IPS DF 19.7 (cell line): Measurements from ENCODE around the gene NCAM1.
"Not testable (repeated sequence)": the region's sequence is repeated elsewhere in the genome, so short reads cannot be mapped to it uniquely, and the experiment has no call there.

Source experiments
- DNase-seq: peaks from one replicate; pipeline ENCODE4 v3.0.0-alpha.2; 2013; ENCODE audit warnings: low read depth, low spot score

Gene NCAM1

GRCh38 chr11:112961146-112961668 lies at the start of gene NCAM1:
Gene NCAM1, plus strand, starts transcription at chr11:112961420.
- peak; percentile 91 for DNase-seq

- DNase-seq, result peak; percentile 33
Measured at GRCh38 chr11:112922606-112923005, 38.6 kb upstream of the NCAM1 start.

- DNase-seq, result not testable (repeated sequence)
Measured at GRCh38 chr11:112924836-112925235, 36.4 kb upstream of the NCAM1 start.

- DNase-seq, result no peak
Measured at GRCh38 chr11:112925516-112926310, 35.5 kb upstream of the NCAM1 start.

- DNase-seq, result no peak
Measured at GRCh38 chr11:112928136-112928535, 33.1 kb upstream of the NCAM1 start.

- DNase-seq, result no peak
Measured at GRCh38 chr11:112929432-112929831, 31.8 kb upstream of the NCAM1 start.

GRCh38 chr11:112931703-112932102 lies 29.5 kb upstream of the NCAM1 start:
- DNase-seq, result no peak

GRCh38 chr11:112932593-112932992 lies 28.6 kb upstream of the NCAM1 start:
- no peak for DNase-seq

GRCh38 chr11:112933970-112934369 lies 27.2 kb upstream of the NCAM1 start:
- no peak for DNase-seq

GRCh38 chr11:112941104-112941503 lies 20.1 kb upstream of the NCAM1 start:
- no peak for DNase-seq

- no peak for DNase-seq
Measured at GRCh38 chr11:112942966-112943643, 18.1 kb upstream of the NCAM1 start.

GRCh38 chr11:112946866-112947265 lies 14.4 kb upstream of the NCAM1 start:
- DNase-seq, result no peak

- no peak for DNase-seq
Measured at GRCh38 chr11:112949781-112950575, 11.2 kb upstream of the NCAM1 start.

GRCh38 chr11:112958670-112959069 lies 2.5 kb upstream of the NCAM1 start:
- DNase-seq, result no peak

GRCh38 chr11:112961751-112962578 lies 745 bp downstream of the NCAM1 start:
- no peak for DNase-seq

GRCh38 chr11:112962579-112963367 lies 1.6 kb downstream of the NCAM1 start:
- peak; percentile 15 for DNase-seq

- DNase-seq, result no peak
Measured at GRCh38 chr11:112963368-112963955, 2.2 kb downstream of the NCAM1 start.

- no peak for DNase-seq
Measured at GRCh38 chr11:112965656-112966055, 4.4 kb downstream of the NCAM1 start.

GRCh38 chr11:112966561-112966960 lies 5.3 kb downstream of the NCAM1 start:
- DNase-seq, result no peak

GRCh38 chr11:112967082-112967481 lies 5.9 kb downstream of the NCAM1 start:
- DNase-seq, result no peak
